ENCODE measurements around the gene TSPO. TPM values are rescaled to one million over a fixed set of nuclear protein-coding genes. Genes with fewer than 3 reads are reported as not detected.
A peak's percentile ranks its signal among the peaks of the same experiment; 100 is the strongest.

Gene TSPO
- total and polyA plus RNA-seq, 2 of the 8 experiments (the other 6 are each of a cell fraction or from before 2014, with no cell fraction given): 19.9 to 51.5 TPM

GRCh38 chr22:43110927-43111623 lies 40.3 kb upstream of the TSPO start (continued):
- TF ChIP-seq, protein P1, sequence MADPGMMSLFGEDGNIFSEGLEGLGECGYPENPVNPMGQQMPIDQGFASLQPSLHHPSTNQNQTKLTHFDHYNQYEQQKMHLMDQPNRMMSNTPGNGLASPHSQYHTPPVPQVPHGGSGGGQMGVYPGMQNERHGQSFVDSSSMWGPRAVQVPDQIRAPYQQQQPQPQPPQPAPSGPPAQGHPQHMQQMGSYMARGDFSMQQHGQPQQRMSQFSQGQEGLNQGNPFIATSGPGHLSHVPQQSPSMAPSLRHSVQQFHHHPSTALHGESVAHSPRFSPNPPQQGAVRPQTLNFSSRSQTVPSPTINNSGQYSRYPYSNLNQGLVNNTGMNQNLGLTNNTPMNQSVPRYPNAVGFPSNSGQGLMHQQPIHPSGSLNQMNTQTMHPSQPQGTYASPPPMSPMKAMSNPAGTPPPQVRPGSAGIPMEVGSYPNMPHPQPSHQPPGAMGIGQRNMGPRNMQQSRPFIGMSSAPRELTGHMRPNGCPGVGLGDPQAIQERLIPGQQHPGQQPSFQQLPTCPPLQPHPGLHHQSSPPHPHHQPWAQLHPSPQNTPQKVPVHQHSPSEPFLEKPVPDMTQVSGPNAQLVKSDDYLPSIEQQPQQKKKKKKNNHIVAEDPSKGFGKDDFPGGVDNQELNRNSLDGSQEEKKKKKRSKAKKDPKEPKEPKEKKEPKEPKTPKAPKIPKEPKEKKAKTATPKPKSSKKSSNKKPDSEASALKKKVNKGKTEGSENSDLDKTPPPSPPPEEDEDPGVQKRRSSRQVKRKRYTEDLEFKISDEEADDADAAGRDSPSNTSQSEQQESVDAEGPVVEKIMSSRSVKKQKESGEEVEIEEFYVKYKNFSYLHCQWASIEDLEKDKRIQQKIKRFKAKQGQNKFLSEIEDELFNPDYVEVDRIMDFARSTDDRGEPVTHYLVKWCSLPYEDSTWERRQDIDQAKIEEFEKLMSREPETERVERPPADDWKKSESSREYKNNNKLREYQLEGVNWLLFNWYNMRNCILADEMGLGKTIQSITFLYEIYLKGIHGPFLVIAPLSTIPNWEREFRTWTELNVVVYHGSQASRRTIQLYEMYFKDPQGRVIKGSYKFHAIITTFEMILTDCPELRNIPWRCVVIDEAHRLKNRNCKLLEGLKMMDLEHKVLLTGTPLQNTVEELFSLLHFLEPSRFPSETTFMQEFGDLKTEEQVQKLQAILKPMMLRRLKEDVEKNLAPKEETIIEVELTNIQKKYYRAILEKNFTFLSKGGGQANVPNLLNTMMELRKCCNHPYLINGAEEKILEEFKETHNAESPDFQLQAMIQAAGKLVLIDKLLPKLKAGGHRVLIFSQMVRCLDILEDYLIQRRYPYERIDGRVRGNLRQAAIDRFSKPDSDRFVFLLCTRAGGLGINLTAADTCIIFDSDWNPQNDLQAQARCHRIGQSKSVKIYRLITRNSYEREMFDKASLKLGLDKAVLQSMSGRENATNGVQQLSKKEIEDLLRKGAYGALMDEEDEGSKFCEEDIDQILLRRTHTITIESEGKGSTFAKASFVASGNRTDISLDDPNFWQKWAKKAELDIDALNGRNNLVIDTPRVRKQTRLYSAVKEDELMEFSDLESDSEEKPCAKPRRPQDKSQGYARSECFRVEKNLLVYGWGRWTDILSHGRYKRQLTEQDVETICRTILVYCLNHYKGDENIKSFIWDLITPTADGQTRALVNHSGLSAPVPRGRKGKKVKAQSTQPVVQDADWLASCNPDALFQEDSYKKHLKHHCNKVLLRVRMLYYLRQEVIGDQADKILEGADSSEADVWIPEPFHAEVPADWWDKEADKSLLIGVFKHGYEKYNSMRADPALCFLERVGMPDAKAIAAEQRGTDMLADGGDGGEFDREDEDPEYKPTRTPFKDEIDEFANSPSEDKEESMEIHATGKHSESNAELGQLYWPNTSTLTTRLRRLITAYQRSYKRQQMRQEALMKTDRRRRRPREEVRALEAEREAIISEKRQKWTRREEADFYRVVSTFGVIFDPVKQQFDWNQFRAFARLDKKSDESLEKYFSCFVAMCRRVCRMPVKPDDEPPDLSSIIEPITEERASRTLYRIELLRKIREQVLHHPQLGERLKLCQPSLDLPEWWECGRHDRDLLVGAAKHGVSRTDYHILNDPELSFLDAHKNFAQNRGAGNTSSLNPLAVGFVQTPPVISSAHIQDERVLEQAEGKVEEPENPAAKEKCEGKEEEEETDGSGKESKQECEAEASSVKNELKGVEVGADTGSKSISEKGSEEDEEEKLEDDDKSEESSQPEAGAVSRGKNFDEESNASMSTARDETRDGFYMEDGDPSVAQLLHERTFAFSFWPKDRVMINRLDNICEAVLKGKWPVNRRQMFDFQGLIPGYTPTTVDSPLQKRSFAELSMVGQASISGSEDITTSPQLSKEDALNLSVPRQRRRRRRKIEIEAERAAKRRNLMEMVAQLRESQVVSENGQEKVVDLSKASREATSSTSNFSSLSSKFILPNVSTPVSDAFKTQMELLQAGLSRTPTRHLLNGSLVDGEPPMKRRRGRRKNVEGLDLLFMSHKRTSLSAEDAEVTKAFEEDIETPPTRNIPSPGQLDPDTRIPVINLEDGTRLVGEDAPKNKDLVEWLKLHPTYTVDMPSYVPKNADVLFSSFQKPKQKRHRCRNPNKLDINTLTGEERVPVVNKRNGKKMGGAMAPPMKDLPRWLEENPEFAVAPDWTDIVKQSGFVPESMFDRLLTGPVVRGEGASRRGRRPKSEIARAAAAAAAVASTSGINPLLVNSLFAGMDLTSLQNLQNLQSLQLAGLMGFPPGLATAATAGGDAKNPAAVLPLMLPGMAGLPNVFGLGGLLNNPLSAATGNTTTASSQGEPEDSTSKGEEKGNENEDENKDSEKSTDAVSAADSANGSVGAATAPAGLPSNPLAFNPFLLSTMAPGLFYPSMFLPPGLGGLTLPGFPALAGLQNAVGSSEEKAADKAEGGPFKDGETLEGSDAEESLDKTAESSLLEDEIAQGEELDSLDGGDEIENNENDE (IDR thresholded peaks at IDR 0.05; ENCODE audit: insufficient replicate concordance, low read length): no peak
- TF ChIP-seq NANOG (IDR thresholded peaks at IDR 0.05; ENCODE audit: insufficient read depth, low read depth, low read length, poor library complexity, severe bottlenecking) (no peak), CTCF (IDR thresholded peaks at IDR 0.05; ENCODE audit: control extremely low read depth in 1 of 3, insufficient read depth in 1 of 3, low read depth in 1 of 3, low read length in 3 of 3) (no peak), RFX5 (IDR thresholded peaks at IDR 0.05; ENCODE audit: borderline replicate concordance, low read depth, low read length) (no peak), HDAC6 (IDR thresholded peaks at IDR 0.05; ENCODE audit: low read depth, low read length) (no peak), CREB1 (IDR thresholded peaks at IDR 0.05) (no peak)
- TF ChIP-seq, protein P2, sequence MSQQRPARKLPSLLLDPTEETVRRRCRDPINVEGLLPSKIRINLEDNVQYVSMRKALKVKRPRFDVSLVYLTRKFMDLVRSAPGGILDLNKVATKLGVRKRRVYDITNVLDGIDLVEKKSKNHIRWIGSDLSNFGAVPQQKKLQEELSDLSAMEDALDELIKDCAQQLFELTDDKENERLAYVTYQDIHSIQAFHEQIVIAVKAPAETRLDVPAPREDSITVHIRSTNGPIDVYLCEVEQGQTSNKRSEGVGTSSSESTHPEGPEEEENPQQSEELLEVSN (IDR thresholded peaks at IDR 0.05): peak; percentile 69

All from H1 (cell line).